Activated naive CD4-positive, alpha-beta T cell treated with anti-CD3 and anti-CD28 coated beads, Interleukin-2, amount 10 ng/mL, durations not matched to agents 7 days and 5 days (primary cell): Measurements from ENCODE around the gene ACER2.
"Not testable (repeated sequence)": the region's sequence is repeated elsewhere in the genome, so short reads cannot be mapped to it uniquely, and the experiment has no call there.

Source experiments
- CTCF ChIA-PET: fragments of 350-600 bp; sonication (Branson Sonifier 250); formaldehyde crosslinking; loops from one replicate; lab custom pipeline; 2021; ENCODE audit warnings: antibody characterized with exemption; lab: Charles Lee
- DNase-seq: peaks from one replicate; pipeline ENCODE4 v3.0.0-alpha.2; 2020
- H3K27ac Mint-ChIP-seq: one replicate; pipeline ENCODE4 v1.8.0; 2021; ENCODE audit warnings: mild to moderate bottlenecking, moderate library complexity, mixed read lengths
- H3K27me3 Mint-ChIP-seq: one replicate; pipeline ENCODE4 v1.8.0; 2021; ENCODE audit warnings: mild to moderate bottlenecking, mixed read lengths
- H3K36me3 Mint-ChIP-seq: one replicate; pipeline ENCODE4 v1.8.0; 2021; ENCODE audit warnings: mixed read lengths
- H3K4me1 Mint-ChIP-seq: one replicate; pipeline ENCODE4 v1.8.0; 2021; ENCODE audit warnings: mixed read lengths
- H3K4me3 Mint-ChIP-seq: one replicate; pipeline ENCODE4 v1.8.0; 2021; ENCODE audit warnings: mild to moderate bottlenecking, moderate library complexity, mixed read lengths
- H3K9me3 Mint-ChIP-seq: one replicate; pipeline ENCODE4 v1.8.0; 2021; ENCODE audit warnings: mixed read lengths

ACER2 gene

GRCh38 chr9:19416143-19416542 lies 7.3 kb downstream of the ACER2 start:
- Mint-ChIP-seq H3K4me1 (peaks cover 2% of the 10 kb centered on the region), H3K27ac (no peak overlapping the region), H3K27me3 (no peaks in the 10 kb centered on the region), H3K9me3 (no peaks in the 10 kb centered on the region), H3K4me3 (no peak overlapping the region), H3K36me3 (peaks cover 4% of the 10 kb centered on the region)
- CTCF ChIA-PET: no interaction called here
- DNase-seq: no peak

- Mint-ChIP-seq H3K4me1 (no peaks in the 10 kb centered on the region), H3K27ac (no peak overlapping the region), H3K9me3 (no peaks in the 10 kb centered on the region), H3K36me3 (peaks cover 4% of the 10 kb centered on the region), H3K27me3 (no peaks in the 10 kb centered on the region), H3K4me3 (no peak overlapping the region)
- no peak for DNase-seq
- CTCF ChIA-PET: interaction anchor here (0.6 kb wide), 1 partner anchor 46 kb away, joined by 3 read pairs; no protein-coding TSS in a partner anchor
Observed at GRCh38 chr9:19420877-19421276, 12.1 kb downstream of the ACER2 start.

GRCh38 chr9:19423163-19423562 lies 14.4 kb downstream of the ACER2 start:
- Mint-ChIP-seq H3K27me3 (no peaks in the 10 kb centered on the region), H3K4me1 (no peaks in the 10 kb centered on the region), H3K27ac (no peak overlapping the region), H3K36me3 (no peaks in the 10 kb centered on the region), H3K4me3 (no peak overlapping the region), H3K9me3 (no peaks in the 10 kb centered on the region)
- no peak for DNase-seq
- CTCF ChIA-PET: interaction anchor here (1.4 kb wide), 1 partner anchor 14 kb away, joined by 3 read pairs; the partner anchor contains the start of gene ACER2

- H3K4me1 Mint-ChIP-seq: no peaks in the 10 kb centered on the region
- H3K9me3 Mint-ChIP-seq: no peaks in the 10 kb centered on the region
- CTCF ChIA-PET: no interaction called here
- H3K27ac Mint-ChIP-seq: no peak overlapping the region
- H3K4me3 Mint-ChIP-seq: no peak overlapping the region
- H3K27me3 Mint-ChIP-seq: no peaks in the 10 kb centered on the region
- DNase-seq: no peak
- H3K36me3 Mint-ChIP-seq: no peaks in the 10 kb centered on the region
Observed at GRCh38 chr9:19424176-19424779, 15.5 kb downstream of the ACER2 start.

GRCh38 chr9:19429595-19429994 lies 20.8 kb downstream of the ACER2 start:
- no peaks in the 10 kb centered on the region for H3K4me1 Mint-ChIP-seq
- no peaks in the 10 kb centered on the region for H3K9me3 Mint-ChIP-seq
- peaks cover 2% of the 10 kb centered on the region for H3K36me3 Mint-ChIP-seq
- no peaks in the 10 kb centered on the region for H3K27me3 Mint-ChIP-seq
- no peak overlapping the region for H3K4me3 Mint-ChIP-seq
- DNase-seq: no peak
- CTCF ChIA-PET: no interaction called here
- no peak overlapping the region for H3K27ac Mint-ChIP-seq

GRCh38 chr9:19430201-19430760 lies 21.5 kb downstream of the ACER2 start:
- Mint-ChIP-seq H3K27ac (no peak overlapping the region), H3K4me1 (no peaks in the 10 kb centered on the region), H3K27me3 (no peaks in the 10 kb centered on the region), H3K9me3 (no peaks in the 10 kb centered on the region), H3K4me3 (no peak overlapping the region), H3K36me3 (peaks cover 6% of the 10 kb centered on the region)
- no peak for DNase-seq
- CTCF ChIA-PET: interaction anchor here (1.3 kb wide), 1 partner anchor 26 kb away, joined by 4 read pairs; no protein-coding TSS in a partner anchor

- H3K27ac Mint-ChIP-seq: no peak overlapping the region
- no peaks in the 10 kb centered on the region for H3K9me3 Mint-ChIP-seq
- H3K36me3 Mint-ChIP-seq: peaks cover 6% of the 10 kb centered on the region
- CTCF ChIA-PET: interaction anchor here (1.3 kb wide), 1 partner anchor 25 kb away, joined by 4 read pairs; no protein-coding TSS in a partner anchor
- DNase-seq: no peak
- no peaks in the 10 kb centered on the region for H3K27me3 Mint-ChIP-seq
- no peaks in the 10 kb centered on the region for H3K4me1 Mint-ChIP-seq
- H3K4me3 Mint-ChIP-seq: no peak overlapping the region
Observed at GRCh38 chr9:19431361-19432171, 22.8 kb downstream of the ACER2 start.

- H3K36me3 Mint-ChIP-seq: peaks cover 6% of the 10 kb centered on the region
- CTCF ChIA-PET: no interaction called here
- no peaks in the 10 kb centered on the region for H3K9me3 Mint-ChIP-seq
- H3K4me3 Mint-ChIP-seq: no peak overlapping the region
- DNase-seq: no peak
- H3K4me1 Mint-ChIP-seq: no peaks in the 10 kb centered on the region
- H3K27ac Mint-ChIP-seq: no peak overlapping the region
- no peaks in the 10 kb centered on the region for H3K27me3 Mint-ChIP-seq
Observed at GRCh38 chr9:19432473-19432872, 23.7 kb downstream of the ACER2 start.

GRCh38 chr9:19433729-19434128 lies 24.9 kb downstream of the ACER2 start:
- CTCF ChIA-PET, H3K36me3 Mint-ChIP-seq, H3K4me3 Mint-ChIP-seq, H3K27me3 Mint-ChIP-seq, H3K4me1 Mint-ChIP-seq, DNase-seq, H3K27ac Mint-ChIP-seq, H3K9me3 Mint-ChIP-seq: not testable (repeated sequence)

GRCh38 chr9:19440376-19440775 lies 31.6 kb downstream of the ACER2 start:
- no peak overlapping the region for H3K4me3 Mint-ChIP-seq

GRCh38 chr9:19440823-19441580 lies 32.2 kb downstream of the ACER2 start:
- Mint-ChIP-seq H3K36me3 (peaks cover 4% of the 10 kb centered on the region), H3K9me3 (no peaks in the 10 kb centered on the region), H3K4me1 (peaks cover 20% of the 10 kb centered on the region), H3K4me3 (peak overlapping the region; percentile 10), H3K27me3 (no peaks in the 10 kb centered on the region), H3K27ac (peak overlapping the region; percentile 75)
- DNase-seq: no peak
- CTCF ChIA-PET: interaction anchor here (2.8 kb wide), 1 partner anchor 16 kb away, joined by 9 read pairs; no protein-coding TSS in a partner anchor

More at GRCh38 chr9:19440376-19440775, 31.6 kb downstream of the ACER2 start:
- Mint-ChIP-seq H3K4me1 (peaks cover 20% of the 10 kb centered on the region), H3K9me3 (no peaks in the 10 kb centered on the region), H3K27ac (no peak overlapping the region), H3K36me3 (peaks cover 4% of the 10 kb centered on the region), H3K27me3 (no peaks in the 10 kb centered on the region)
- CTCF ChIA-PET: interaction anchor here (1.6 to 2.8 kb wide), 2 partner anchors 16 to 24 kb away, joined by 7 to 9 read pairs; no protein-coding TSS in a partner anchor
- DNase-seq: no peak

- CTCF ChIA-PET: interaction anchor here (2.8 kb wide), 1 partner anchor 15 kb away, joined by 9 read pairs; no protein-coding TSS in a partner anchor
- Mint-ChIP-seq H3K36me3 (peaks cover 4% of the 10 kb centered on the region), H3K4me1 (peaks cover 20% of the 10 kb centered on the region), H3K4me3 (peak overlapping the region; percentile 41), H3K9me3 (no peaks in the 10 kb centered on the region), H3K27ac (peak overlapping the region; percentile 75), H3K27me3 (no peaks in the 10 kb centered on the region)
- no peak for DNase-seq
Observed at GRCh38 chr9:19441730-19442129, 32.9 kb downstream of the ACER2 start.

GRCh38 chr9:19442240-19442639 lies 33.4 kb downstream of the ACER2 start:
- CTCF ChIA-PET: no interaction called here

GRCh38 chr9:19445452-19445851 lies 36.6 kb downstream of the ACER2 start:
- Mint-ChIP-seq H3K27me3 (no peaks in the 10 kb centered on the region), H3K36me3 (peaks cover 2% of the 10 kb centered on the region), H3K4me3 (no peak overlapping the region), H3K9me3 (no peaks in the 10 kb centered on the region), H3K4me1 (peaks cover 19% of the 10 kb centered on the region), H3K27ac (no peak overlapping the region)
- DNase-seq: no peak
- CTCF ChIA-PET: interaction anchor here (2.0 kb wide), 1 partner anchor 19 kb away, joined by 9 read pairs; no protein-coding TSS in a partner anchor

More at GRCh38 chr9:19442240-19442639, 33.4 kb downstream of the ACER2 start:
- no peak overlapping the region for H3K4me3 Mint-ChIP-seq
- H3K36me3 Mint-ChIP-seq: peaks cover 4% of the 10 kb centered on the region
- H3K9me3 Mint-ChIP-seq: no peaks in the 10 kb centered on the region
- H3K27me3 Mint-ChIP-seq: no peaks in the 10 kb centered on the region
- H3K27ac Mint-ChIP-seq: peak overlapping the region; percentile 22
- H3K4me1 Mint-ChIP-seq: peaks cover 20% of the 10 kb centered on the region
- no peak for DNase-seq
